ENCODE results near the gene ATAD3A.

ATAD3A gene

GRCh38 chr1:1558591-1558990, 46.6 kb downstream of the ATAD3A start:
- no peak for DNase-seq

DNA sequence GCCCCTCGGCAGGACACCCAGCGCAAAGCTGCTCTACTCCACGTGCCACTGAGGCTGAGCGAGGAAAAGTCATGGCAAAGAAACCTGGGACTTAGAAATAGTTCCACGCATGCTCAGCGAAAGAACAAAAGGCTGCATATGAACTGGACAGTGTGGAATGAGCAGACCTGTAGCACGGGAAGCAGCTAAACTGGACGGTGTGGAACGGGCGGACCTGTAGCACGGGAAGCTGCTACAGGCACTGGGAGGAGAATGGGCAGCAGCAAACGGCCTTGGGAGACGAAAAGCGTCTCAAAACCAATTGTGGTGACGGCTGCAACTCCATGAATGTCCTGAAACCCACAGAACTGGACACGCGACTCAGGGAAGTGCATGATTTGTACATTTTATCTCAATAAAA, 47.1 kb downstream of the ATAD3A start:
- no peak for DNase-seq

DNA sequence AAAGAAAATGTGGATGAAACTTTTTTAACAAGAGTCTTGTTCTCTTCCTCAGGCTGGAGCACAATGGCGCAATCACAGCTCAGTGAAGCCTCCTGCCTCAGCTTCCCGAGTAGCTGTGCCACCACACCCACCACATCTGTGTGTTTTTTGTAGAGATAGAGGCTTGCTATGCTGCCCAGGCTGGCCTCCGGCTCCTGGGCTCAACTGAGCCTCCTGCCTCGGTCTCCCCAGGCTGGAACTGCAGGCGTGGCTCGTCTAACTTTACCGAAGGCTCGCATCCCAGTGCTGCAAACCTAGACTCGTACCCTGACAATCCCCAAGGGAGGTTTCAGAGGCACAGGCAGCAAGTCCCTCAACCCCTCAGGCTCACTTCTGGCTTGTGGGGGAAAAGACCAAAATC, 48.2 kb downstream of the ATAD3A start:
- DNase-seq = no peak

DNA sequence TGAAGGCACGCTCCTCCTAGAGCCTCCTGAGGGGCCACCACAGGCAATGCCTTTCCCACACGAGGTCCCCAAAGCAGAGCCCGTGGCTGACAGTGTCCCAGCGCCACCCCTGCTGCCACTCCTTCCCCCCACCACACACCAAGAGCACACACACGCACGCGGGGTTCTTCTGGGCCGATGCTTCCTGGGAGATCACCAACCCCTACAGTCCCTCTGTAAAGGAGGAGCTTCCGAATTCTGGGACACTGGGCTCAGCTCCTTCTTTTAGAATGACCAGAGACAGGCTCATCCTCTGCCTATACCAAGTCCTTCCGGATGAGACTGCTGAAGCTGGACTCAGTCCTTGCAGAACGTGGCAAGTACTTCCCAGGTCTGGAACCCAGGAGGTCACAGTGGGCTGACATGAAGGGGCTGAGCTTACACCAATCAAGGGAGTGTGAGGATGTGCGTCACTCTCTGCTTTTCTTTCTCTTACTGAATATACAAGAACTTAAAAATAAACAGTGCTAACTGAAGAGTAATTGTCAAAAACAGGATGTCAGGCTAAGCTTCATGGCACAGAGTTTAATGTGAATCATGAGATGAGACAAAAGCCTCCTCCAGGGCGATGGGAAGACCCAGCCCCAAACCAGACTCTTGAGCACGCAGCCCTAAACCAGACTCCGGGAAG, 50.0 kb downstream of the ATAD3A start:
- no peak for DNase-seq

DNA sequence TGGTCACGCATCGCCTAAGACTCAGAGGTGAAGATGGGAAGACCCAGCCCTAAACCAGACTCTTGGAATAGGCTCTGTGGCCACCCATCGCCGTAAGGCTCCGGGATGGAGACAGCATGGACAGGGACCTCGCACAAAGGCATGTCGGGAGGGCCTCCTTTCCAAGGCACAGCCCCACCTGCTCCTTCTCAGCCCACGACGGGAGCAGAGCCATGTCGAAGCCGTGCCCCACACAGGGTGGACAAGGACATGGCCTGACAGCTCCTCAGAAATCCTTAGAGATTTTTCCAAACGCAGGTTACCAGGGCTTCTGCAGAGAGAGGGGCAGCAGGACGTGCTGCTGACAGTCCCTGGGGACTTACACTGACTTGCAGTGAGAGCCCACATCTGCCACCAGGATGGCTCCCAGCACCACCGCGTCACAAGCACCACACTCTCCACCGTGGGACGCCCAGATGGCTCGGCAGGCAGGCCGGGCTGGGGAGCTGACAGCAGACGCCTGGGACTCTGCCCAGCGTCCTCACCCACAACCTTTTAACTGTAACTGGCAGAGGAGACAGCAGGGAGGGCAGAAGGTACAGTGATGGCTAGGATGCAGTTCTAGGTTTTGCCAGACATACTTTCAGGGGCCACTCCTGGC, 50.7 kb downstream of the ATAD3A start:
- DNase-seq = no peak

GRCh38 chr1:1563688-1564087, 51.7 kb downstream of the ATAD3A start:
- no peak for DNase-seq

GRCh38 chr1:1564268-1564667, 52.3 kb downstream of the ATAD3A start:
- no peak for DNase-seq

- DNase-seq = no peak
Measured at GRCh38 chr1:1565340-1565739, 53.4 kb downstream of the ATAD3A start.

DNA sequence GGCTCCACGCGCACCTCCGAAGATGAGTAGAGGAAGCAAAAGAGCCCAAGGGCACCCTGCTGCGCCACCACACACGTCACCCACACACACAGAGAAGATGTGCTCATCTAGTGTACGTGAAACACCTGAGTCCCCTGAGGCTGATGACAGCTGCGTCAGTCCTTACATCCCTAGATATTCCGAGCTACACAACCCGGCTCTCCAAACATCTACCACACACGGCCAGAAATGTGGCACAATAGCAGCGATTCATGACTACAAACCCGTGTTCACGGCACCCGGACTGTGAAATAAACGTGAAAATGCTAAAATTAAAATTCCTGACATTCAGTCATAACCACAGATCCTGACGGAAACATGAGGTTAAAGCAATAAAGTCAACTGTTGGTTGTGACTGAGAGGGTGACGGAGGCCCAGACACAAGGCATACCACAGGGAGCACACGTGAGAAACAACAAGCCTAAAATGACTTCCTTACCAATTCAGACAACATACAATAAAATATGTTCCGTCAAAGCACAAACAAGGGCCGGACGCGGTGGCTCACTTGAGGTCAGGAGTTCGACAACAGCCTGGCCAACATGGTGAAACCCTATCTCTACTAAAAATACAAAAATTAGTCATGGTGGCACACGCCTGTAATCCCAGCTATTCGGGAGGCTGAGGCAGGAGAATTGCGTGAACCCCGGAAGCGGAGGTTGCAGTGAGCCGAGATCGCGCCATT, 55.4 kb downstream of the ATAD3A start:
- DNase-seq = no peak

GRCh38 chr1:1567891-1568291, 55.9 kb downstream of the ATAD3A start:
- no peak for DNase-seq

DNA sequence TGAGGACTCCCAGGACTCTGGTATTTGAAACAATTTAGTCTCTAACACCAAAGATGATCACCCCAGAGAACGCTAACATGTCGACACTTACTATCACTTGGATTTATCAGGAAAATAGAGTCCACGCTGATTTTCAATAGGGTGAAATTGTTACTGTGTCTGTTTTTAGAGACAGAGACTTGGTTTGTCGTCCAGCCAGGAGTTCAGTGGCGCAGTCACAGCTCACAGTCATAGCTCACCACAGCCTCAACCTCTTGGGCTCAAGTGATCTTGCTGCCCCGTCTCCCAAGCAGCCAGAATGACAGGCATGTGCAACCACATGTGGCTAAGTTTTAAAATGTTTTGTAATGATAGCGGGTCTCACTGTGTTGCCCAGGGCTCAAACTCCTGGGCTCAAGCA, 57.4 kb downstream of the ATAD3A start:
- DNase-seq = no peak

GRCh38 chr1:1573843-1574720, 62.1 kb downstream of the ATAD3A start:
- DNase-seq = peak; percentile 92

GRCh38 chr1:1574721-1575537, 63.0 kb downstream of the ATAD3A start, which contains the start of gene SSU72:
Gene SSU72, minus strand, starts transcription at chr1:1574863. Its CDS starts 306 bp downstream, at chr1:1574557.
- peak; percentile 98 for DNase-seq

DNA sequence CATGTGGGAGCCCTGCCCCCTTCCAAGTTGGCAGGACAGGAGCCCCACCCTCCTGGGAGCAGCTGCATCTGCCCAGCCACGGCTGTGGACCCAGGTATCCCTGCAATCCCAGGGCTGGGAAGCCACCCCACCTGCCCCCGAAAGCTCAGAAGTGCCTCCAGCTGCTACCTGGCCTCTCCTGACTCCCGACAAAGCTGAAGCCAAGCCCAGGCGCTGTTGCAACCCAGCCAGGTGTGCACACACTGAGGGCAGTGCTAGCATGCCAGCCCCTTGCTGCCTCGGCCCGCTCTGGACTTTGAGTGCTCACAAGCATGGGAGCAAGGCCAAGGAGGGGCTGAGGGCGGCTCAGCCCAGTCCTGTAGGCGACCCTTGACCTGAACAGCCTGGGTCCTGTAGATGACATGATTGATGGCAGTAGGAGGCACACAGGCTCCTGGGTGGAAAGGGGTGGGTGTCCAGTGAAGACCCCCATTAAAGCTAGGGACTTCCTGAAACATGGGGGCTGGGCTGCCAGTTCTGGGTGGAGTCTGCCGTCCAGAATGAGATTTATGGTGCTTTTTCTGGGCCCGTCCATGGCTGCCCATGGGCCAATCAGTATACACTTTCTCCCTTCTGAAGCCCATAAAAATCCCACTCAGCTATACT, 65.5 kb downstream of the ATAD3A start:
- peak; percentile 67 for DNase-seq

- no peak for DNase-seq
Measured at GRCh38 chr1:1578371-1578940, 66.5 kb downstream of the ATAD3A start.

DNA sequence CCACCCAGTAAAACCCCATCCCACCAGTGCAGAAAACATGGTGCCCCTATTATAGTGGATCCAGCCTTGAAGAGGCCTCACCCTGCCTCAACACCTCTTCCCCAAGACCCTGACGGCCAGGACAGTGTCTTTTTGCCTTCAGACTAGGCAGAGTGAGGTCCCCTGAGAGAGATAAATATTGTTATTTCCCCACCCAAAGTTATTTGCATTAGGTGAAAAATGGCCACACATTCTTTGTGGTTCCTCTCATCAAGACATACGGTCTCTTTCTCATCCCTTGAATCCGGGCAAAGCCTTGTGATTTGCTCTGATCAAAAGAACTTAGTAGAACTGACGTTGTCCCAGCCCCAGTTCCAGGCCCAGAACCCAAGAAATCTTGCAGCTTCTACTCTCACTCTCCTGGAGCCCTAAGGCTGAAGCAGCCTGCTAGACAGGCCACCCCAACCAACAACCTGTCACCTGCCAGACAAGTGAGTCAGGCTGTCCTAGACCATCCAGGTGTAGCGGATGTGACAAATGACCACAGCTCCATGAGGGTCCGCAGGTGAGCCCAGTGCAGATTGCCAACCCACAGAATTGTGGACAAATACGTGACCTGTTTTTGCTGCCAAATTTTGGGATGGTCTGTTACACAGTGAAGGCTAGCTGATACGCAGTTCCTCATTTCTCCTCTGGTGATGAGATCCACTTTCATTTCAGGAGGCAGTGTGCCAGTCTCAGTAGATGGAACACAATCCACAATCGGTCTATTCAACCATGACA, 70.8 kb downstream of the ATAD3A start:
- DNase-seq = no peak

DNA sequence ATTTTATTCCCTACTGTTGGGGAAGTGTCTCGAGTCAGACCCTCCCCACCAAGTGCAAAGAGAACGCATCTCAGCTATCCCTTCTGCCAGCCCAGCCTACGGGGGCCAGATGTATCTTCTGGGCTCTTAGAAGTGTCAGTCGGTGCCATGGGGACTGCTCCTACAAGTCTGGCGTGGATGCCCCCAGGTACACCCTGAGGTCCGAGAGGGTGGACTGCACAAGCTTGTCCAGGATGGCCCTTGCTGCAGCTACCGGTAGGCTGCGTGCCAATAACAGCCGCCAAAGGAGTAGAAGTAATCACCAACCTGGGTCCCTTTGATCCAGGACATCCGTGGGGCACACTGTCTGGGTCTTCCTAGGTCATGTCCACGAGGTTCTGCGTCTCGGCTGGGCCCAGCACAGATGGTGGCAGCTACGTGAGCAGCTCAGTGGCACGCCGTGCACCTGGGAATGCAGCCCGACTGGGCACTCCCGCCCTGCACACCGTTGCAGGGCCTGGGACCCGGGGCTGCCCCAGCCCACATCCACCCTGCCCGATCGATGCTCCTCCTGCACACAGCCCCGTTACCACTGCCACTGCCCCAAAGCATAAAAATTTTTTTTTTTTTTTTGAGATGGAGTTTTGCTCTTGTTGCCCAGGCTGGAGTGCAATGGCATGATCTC, 71.5 kb downstream of the ATAD3A start:
- DNase-seq = no peak

All from DMS53 (cell line).